Measurements from ENCODE around the gene BAIAP3. TPM values are rescaled to one million over a fixed set of nuclear protein-coding genes. Genes with fewer than 3 reads are reported as not detected.

The BAIAP3 gene
- total RNA-seq, 2 experiments from 2014 or later, result 0.57 to 1.0 TPM

GRCh38 chr16:1337486-1337885 lies 4.0 kb downstream of the BAIAP3 start:
- Mint-ChIP-seq H3K27me3 (peaks cover 12% of the 10 kb centered on the region), H3K36me3 (ENCODE audit: low read depth) (no peaks in the 10 kb centered on the region), H3K4me3 (no peak overlapping the region), H3K9me3 (ENCODE audit: low read depth) (no peaks in the 10 kb centered on the region), H3K27ac (no peak overlapping the region), H3K4me1 (peaks cover 10% of the 10 kb centered on the region)
- ATAC-seq (no peak), DNase-seq (no peak)
- ChIA-PET CTCF (interaction anchor here (1.0 kb wide), 1 partner anchor 28 kb away, joined by 3 read pairs; no protein-coding TSS in a partner anchor), POLR2A (no interaction called here)
- intact Hi-C loops (cut with DNase I, micrococcal nuclease), result no loop called here

GRCh38 chr16:1338119-1338730 lies 4.8 kb downstream of the BAIAP3 start:
- intact Hi-C loops (cut with DNase I, micrococcal nuclease), result no loop called here
- DNase-seq, result peak; percentile 59

GRCh38 chr16:1338855-1339675 lies 5.6 kb downstream of the BAIAP3 start:
- DNase-seq, result no peak
- H3K27ac Mint-ChIP-seq, result no peak overlapping the region
- no peaks in the 10 kb centered on the region for H3K36me3 Mint-ChIP-seq (ENCODE audit: low read depth)
- H3K9me3 Mint-ChIP-seq (ENCODE audit: low read depth), result no peaks in the 10 kb centered on the region
- no peak overlapping the region for H3K4me3 Mint-ChIP-seq
- intact Hi-C loops (cut with DNase I, micrococcal nuclease), result no loop called here
- POLR2A ChIA-PET, result no interaction called here
- H3K4me1 Mint-ChIP-seq, result peaks cover 17% of the 10 kb centered on the region
- CTCF ChIA-PET, result no interaction called here
- peaks cover 9% of the 10 kb centered on the region for H3K27me3 Mint-ChIP-seq
- ATAC-seq, result no peak

More at GRCh38 chr16:1338119-1338730, 4.8 kb downstream of the BAIAP3 start:
- no peak for ATAC-seq
- no peaks in the 10 kb centered on the region for H3K9me3 Mint-ChIP-seq (ENCODE audit: low read depth)
- H3K4me3 Mint-ChIP-seq, result no peak overlapping the region
- ChIA-PET CTCF (interaction anchor here (1.0 kb wide), 1 partner anchor 27 kb away, joined by 3 read pairs; no protein-coding TSS in a partner anchor), POLR2A (no interaction called here)
- peaks cover 14% of the 10 kb centered on the region for H3K4me1 Mint-ChIP-seq
- no peak overlapping the region for H3K27ac Mint-ChIP-seq
- H3K36me3 Mint-ChIP-seq (ENCODE audit: low read depth), result no peaks in the 10 kb centered on the region
- H3K27me3 Mint-ChIP-seq, result peaks cover 9% of the 10 kb centered on the region

- CTCF ChIA-PET, result no interaction called here
- H3K4me3 Mint-ChIP-seq, result no peak overlapping the region
- intact Hi-C loops (cut with DNase I, micrococcal nuclease), result loop anchor here in 1 of 2 experiments (10.0 kb wide), 1 partner anchor 604 kb away; the partner anchor contains the start of gene MSRB1
- H3K4me1 Mint-ChIP-seq, result peaks cover 17% of the 10 kb centered on the region
- no peak overlapping the region for H3K27ac Mint-ChIP-seq
- DNase-seq (no peak), ATAC-seq (no peak)
- POLR2A ChIA-PET, result no interaction called here
- no peaks in the 10 kb centered on the region for H3K36me3 Mint-ChIP-seq (ENCODE audit: low read depth)
- no peaks in the 10 kb centered on the region for H3K9me3 Mint-ChIP-seq (ENCODE audit: low read depth)
- H3K27me3 Mint-ChIP-seq, result no peaks in the 10 kb centered on the region
Measured at GRCh38 chr16:1340730-1341494, 7.5 kb downstream of the BAIAP3 start.

- Mint-ChIP-seq H3K27ac (no peak overlapping the region), H3K9me3 (ENCODE audit: low read depth) (no peaks in the 10 kb centered on the region), H3K27me3 (no peaks in the 10 kb centered on the region), H3K4me1 (peaks cover 17% of the 10 kb centered on the region), H3K36me3 (ENCODE audit: low read depth) (no peaks in the 10 kb centered on the region), H3K4me3 (no peak overlapping the region)
- CTCF ChIA-PET, result interaction anchor here (0.8 to 1.1 kb wide), 3 partner anchors 11 to 19 kb away, joined by 3 to 4 read pairs (median 4); no protein-coding TSS in a partner anchor
- ATAC-seq, result no peak
- POLR2A ChIA-PET, result interaction anchor here (0.6 kb wide), 1 partner anchor 12 kb away, joined by 5 read pairs; no protein-coding TSS in a partner anchor
- DNase-seq, result no peak
- intact Hi-C loops (cut with DNase I, micrococcal nuclease), result loop anchor here (2.0 to 10.0 kb wide), 2 partner anchors 79 to 603 kb away; partner anchors contain the start of genes UQCC4 (in 2 of the 2) and MSRB1 (in 1 of the 2)
Measured at GRCh38 chr16:1341495-1342420, 8.3 kb downstream of the BAIAP3 start.

- no peak overlapping the region for H3K27ac Mint-ChIP-seq
- no peaks in the 10 kb centered on the region for H3K9me3 Mint-ChIP-seq (ENCODE audit: low read depth)
- H3K27me3 Mint-ChIP-seq, result no peaks in the 10 kb centered on the region
- no peaks in the 10 kb centered on the region for H3K36me3 Mint-ChIP-seq (ENCODE audit: low read depth)
- ATAC-seq (peak; percentile 98), DNase-seq (peak; percentile 96)
- ChIA-PET POLR2A (interaction anchor here (0.6 kb wide), 2 partner anchors 13 to 247 kb away, joined by 3 to 5 read pairs; no protein-coding TSS in a partner anchor), CTCF (interaction anchor here (0.8 to 1.1 kb wide), 3 partner anchors 12 to 18 kb away, joined by 3 to 4 read pairs (median 4); no protein-coding TSS in a partner anchor)
- intact Hi-C loops (cut with DNase I, micrococcal nuclease), result loop anchor here (1.0 to 10.0 kb wide), 7 partner anchors 9 to 602 kb away; partner anchors contain the start of genes UQCC4 (in 2 of the 2), BAIAP3 (in 1 of the 2), GNPTG (in 1 of the 2) and MSRB1 (in 1 of the 2)
- peaks cover 17% of the 10 kb centered on the region for H3K4me1 Mint-ChIP-seq
- peak overlapping the region; percentile 47 for H3K4me3 Mint-ChIP-seq
Measured at GRCh38 chr16:1342526-1343427, 9.3 kb downstream of the BAIAP3 start.

GRCh38 chr16:1343428-1344242 lies 10.2 kb downstream of the BAIAP3 start:
- DNase-seq (no peak), ATAC-seq (no peak)
- intact Hi-C loops (cut with DNase I, micrococcal nuclease), result loop anchor here (1.0 to 10.0 kb wide), 7 partner anchors 8 to 601 kb away; partner anchors contain the start of genes UQCC4 (in 2 of the 2), BAIAP3 (in 1 of the 2), GNPTG (in 1 of the 2) and MSRB1 (in 1 of the 2)
- Mint-ChIP-seq H3K27ac (no peak overlapping the region), H3K36me3 (ENCODE audit: low read depth) (no peaks in the 10 kb centered on the region), H3K4me3 (peak overlapping the region; percentile 47), H3K27me3 (no peaks in the 10 kb centered on the region), H3K9me3 (ENCODE audit: low read depth) (no peaks in the 10 kb centered on the region), H3K4me1 (peaks cover 17% of the 10 kb centered on the region)
- ChIA-PET CTCF (interaction anchor here (1.1 kb wide), 1 partner anchor 17 kb away, joined by 3 read pairs; no protein-coding TSS in a partner anchor), POLR2A (interaction anchor here (0.6 kb wide), 1 partner anchor 246 kb away, joined by 3 read pairs; no protein-coding TSS in a partner anchor)

GRCh38 chr16:1344499-1344898 lies 11.1 kb downstream of the BAIAP3 start:
- ChIA-PET POLR2A (no interaction called here), CTCF (interaction anchor here (1.1 kb wide), 1 partner anchor 16 kb away, joined by 3 read pairs; no protein-coding TSS in a partner anchor)
- Mint-ChIP-seq H3K4me1 (peaks cover 17% of the 10 kb centered on the region), H3K4me3 (no peak overlapping the region), H3K9me3 (ENCODE audit: low read depth) (no peaks in the 10 kb centered on the region), H3K36me3 (ENCODE audit: low read depth) (no peaks in the 10 kb centered on the region), H3K27me3 (no peaks in the 10 kb centered on the region), H3K27ac (no peak overlapping the region)
- no peak for DNase-seq
- intact Hi-C loops (cut with DNase I, micrococcal nuclease), result loop anchor here in 1 of 2 experiments (10.0 kb wide), 1 partner anchor 600 kb away; the partner anchor contains the start of gene MSRB1
- no peak for ATAC-seq

- ChIA-PET POLR2A (no interaction called here), CTCF (interaction anchor here (1.1 kb wide), 1 partner anchor 16 kb away, joined by 3 read pairs; no protein-coding TSS in a partner anchor)
Measured at GRCh38 chr16:1345087-1345486, 11.6 kb downstream of the BAIAP3 start.

More at GRCh38 chr16:1345087-1345486, 11.6 kb downstream of the BAIAP3 start:
- no peak for DNase-seq
- intact Hi-C loops (cut with DNase I, micrococcal nuclease), result loop anchor here in 1 of 2 experiments (10.0 kb wide), 1 partner anchor 600 kb away; the partner anchor contains the start of gene MSRB1
- Mint-ChIP-seq H3K4me3 (no peak overlapping the region), H3K36me3 (ENCODE audit: low read depth) (no peaks in the 10 kb centered on the region), H3K27ac (no peak overlapping the region), H3K9me3 (ENCODE audit: low read depth) (no peaks in the 10 kb centered on the region), H3K27me3 (no peaks in the 10 kb centered on the region), H3K4me1 (peaks cover 19% of the 10 kb centered on the region)
- no peak for ATAC-seq

Measured in activated CD4-positive, alpha-beta T cell treated with anti-CD3 and anti-CD28 coated beads for 36 hours (primary cell).